Gastrocnemius medialis (tissue), 4 donors: ENCODE results near the gene SRM. TPM values are rescaled to one million over a fixed set of nuclear protein-coding genes. Genes with fewer than 3 reads are reported as not detected.

Experiments
- ATAC-seq, 2 donors: fragments of 150-250 bp; one replicate each; pipeline ENCODE4 v1.9.1; 2016
- DNase-seq, 2 donors: peaks; one replicate each; pipeline ENCODE4 v3.0.0-alpha.2; 2019
- H3K27ac ChIP-seq, 4 donors: fragments of 200-600 bp; sonication (generic); 1 replicate in 1 of 4; 2 replicates in 3 of 4; pipeline ENCODE4 v1.5.1; 2016 to 2018; ENCODE audit warnings: mild to moderate bottlenecking in 2 of 4, moderate library complexity in 1 of 4
- H3K27me3 ChIP-seq, 3 donors: fragments of 200-600 bp; sonication (generic) in 2 of 3; 1 replicate in 1 of 3; 2 replicates in 2 of 3; pipeline versions ENCODE4 v1.5.1 to v1.6.0; 2016 to 2019; ENCODE audit warnings: mild to moderate bottlenecking in 1 of 3, moderate library complexity in 1 of 3
- H3K36me3 ChIP-seq, 2 donors: fragments of 200-600 bp; sonication (generic) in 1 of 2; one replicate each; pipeline ENCODE4 v1.5.1; 2017 to 2018
- H3K4me1 ChIP-seq, 2 donors: fragments of 200-600 bp; sonication (generic) in 1 of 2; one replicate each; pipeline ENCODE4 v1.5.1; 2016 to 2017; ENCODE audit warnings: mild to moderate bottlenecking in 2 of 2
- H3K4me3 ChIP-seq, 4 donors: fragments of 200-600 bp; sonication (generic) in 3 of 4; 1 replicate in 1 of 4; 2 replicates in 3 of 4; pipeline ENCODE4 v1.5.1; 2016 to 2019; ENCODE audit warnings: mild to moderate bottlenecking in 2 of 4
- H3K9me3 ChIP-seq, 3 donors: fragments of 200-600 bp; sonication (generic) in 2 of 3; 1 replicate in 1 of 3; 2 replicates in 2 of 3; pipeline ENCODE4 v1.5.1; 2016 to 2019
- CTCF ChIP-seq, 5 experiments: fragments of 450-650 bp in 3 of 5; fragments of 200-600 bp in 2 of 5; sonication (generic) in 2 of 5; IDR thresholded peaks in 4 of 5; conservative IDR thresholded peaks in 1 of 5; 1 replicate in 4 of 5; 2 replicates in 1 of 5; pipeline ENCODE4 v1.5.1; 2016 to 2019; ENCODE audit warnings: antibody characterized with exemption in 5 of 5, mild to moderate bottlenecking in 3 of 5, moderate library complexity in 3 of 5
- POLR2A ChIP-seq, 2 donors: fragments of 450-650 bp; IDR thresholded peaks; one replicate each; pipeline ENCODE4 v1.6.1; 2017; ENCODE audit warnings: antibody characterized with exemption in 2 of 2, mild to moderate bottlenecking in 2 of 2, moderate library complexity in 2 of 2
- in situ Hi-C, 4 donors: fragments of 200-750 bp; cut with MboI; loops; one replicate each; pipeline versions ENCODE4 v1.15.0 to v1.8.0; 2017; ENCODE audit warnings: low sequenced_read_pairs in 4 of 4
- intact Hi-C: fragments of 100-400 bp; cut with DNase I; formaldehyde crosslinking; loops from one replicate; pipeline ENCODE4 v1.15.1; 2023; ENCODE audit warnings: low total_unique reads
- total RNA-seq, 4 donors: library from RNA; depleted of rRNA; stranded (reverse); fragments of >200 nt; gene quantifications; one replicate each; pipeline versions ENCODE4 v1.1.0 to v1.2.3, GENCODE V29; 2016

SRM gene
- total RNA-seq, result 10 to 100 TPM; 32.1 to 80.3 (median 48.3) TPM

- TF ChIP-seq POLR2A (IDR thresholded peaks at IDR 0.05) (peak; percentile 73 to 84), CTCF (IDR thresholded peaks at IDR 0.05 in 4 of 5, conservative IDR thresholded peaks at IDR 0.05 in 1 of 5) (peak in 4 of 5 experiments; percentile 78 to 84 (median 82))
- Histone ChIP-seq H3K4me1 (peaks cover 18 to 19% of the 10 kb centered on the region in 2 donors), H3K36me3 (peaks cover 0 to 25% of the 10 kb centered on the region in 2 donors), H3K27ac (peak within 1 kb of the TSS; percentile 77 to 95 (median 92)), H3K9me3 (no peaks in the 10 kb centered on the region), H3K27me3 (no peaks in the 10 kb centered on the region), H3K4me3 (peak within 1 kb of the TSS; percentile 73 to 100 (median 94))
- in situ Hi-C loops (no loop called here), intact Hi-C loops (loop anchor here (1.0 kb wide), 3 partner anchors 22 to 48 kb away; partner anchors contain the start of genes EXOSC10 and TARDBP)
- ATAC-seq (peak; percentile 93 to 95), DNase-seq (peak; percentile 76 to 87)
Observed at GRCh38 chr1:11059968-11060830, at the start of gene SRM. Gene SRM, minus strand, starts transcription at chr1:11060018. Its CDS starts 75 bp downstream, at chr1:11059943.

- intact Hi-C loops, result no loop called here
Observed at GRCh38 chr1:11109047-11109760, 49.4 kb upstream of the SRM start.

GRCh38 chr1:11107599-11107998, 47.8 kb upstream of the SRM start:
- H3K27me3 ChIP-seq, result no peaks in the 10 kb centered on the region
- no peak for DNase-seq
- peaks cover 0 to 58% of the 10 kb centered on the region in 2 donors for H3K36me3 ChIP-seq
- no peak for TF ChIP-seq CTCF (IDR thresholded peaks at IDR 0.05 in 4 of 5, conservative IDR thresholded peaks at IDR 0.05 in 1 of 5)
- TF ChIP-seq POLR2A (IDR thresholded peaks at IDR 0.05), result no peak
- H3K4me1 ChIP-seq, result no peaks in the 10 kb centered on the region
- no peak for ATAC-seq
- in situ Hi-C loops (no loop called here), intact Hi-C loops (no loop called here)
- no peak overlapping the region for H3K27ac ChIP-seq
- H3K4me3 ChIP-seq, result no peak overlapping the region
- no peaks in the 10 kb centered on the region for H3K9me3 ChIP-seq

More at GRCh38 chr1:11109047-11109760, 49.4 kb upstream of the SRM start:
- no peak for TF ChIP-seq POLR2A (IDR thresholded peaks at IDR 0.05)
- TF ChIP-seq CTCF (IDR thresholded peaks at IDR 0.05 in 4 of 5, conservative IDR thresholded peaks at IDR 0.05 in 1 of 5), result no peak
- H3K27ac ChIP-seq, result no peak overlapping the region
- H3K9me3 ChIP-seq, result no peaks in the 10 kb centered on the region
- H3K27me3 ChIP-seq, result no peaks in the 10 kb centered on the region
- H3K4me1 ChIP-seq, result no peaks in the 10 kb centered on the region
- no peak for DNase-seq
- in situ Hi-C loops, result no loop called here
- ATAC-seq, result no peak
- H3K36me3 ChIP-seq, result peaks cover 1 to 74% of the 10 kb centered on the region in 2 donors
- H3K4me3 ChIP-seq, result no peak overlapping the region

- TF ChIP-seq CTCF (IDR thresholded peaks at IDR 0.05 in 4 of 5, conservative IDR thresholded peaks at IDR 0.05 in 1 of 5) (no peak), POLR2A (IDR thresholded peaks at IDR 0.05) (no peak)
- H3K9me3 ChIP-seq, result no peaks in the 10 kb centered on the region
- intact Hi-C loops (no loop called here), in situ Hi-C loops (no loop called here)
- no peak overlapping the region for H3K4me3 ChIP-seq
- no peak overlapping the region for H3K27ac ChIP-seq
- peaks cover 0 to 46% of the 10 kb centered on the region in 2 donors for H3K36me3 ChIP-seq
- ATAC-seq (no peak), DNase-seq (no peak)
- no peaks in the 10 kb centered on the region for H3K4me1 ChIP-seq
- H3K27me3 ChIP-seq, result no peaks in the 10 kb centered on the region
Observed at GRCh38 chr1:11105586-11105985, 45.8 kb upstream of the SRM start.
